Kidney tubule cell (primary cell): Measurements from ENCODE around the gene URI1.

Source experiments
- DNase-seq: peaks from one replicate; pipeline ENCODE4 v3.0.0-alpha.2; 2018; ENCODE audit warnings: low spot score

Gene URI1

DNA sequence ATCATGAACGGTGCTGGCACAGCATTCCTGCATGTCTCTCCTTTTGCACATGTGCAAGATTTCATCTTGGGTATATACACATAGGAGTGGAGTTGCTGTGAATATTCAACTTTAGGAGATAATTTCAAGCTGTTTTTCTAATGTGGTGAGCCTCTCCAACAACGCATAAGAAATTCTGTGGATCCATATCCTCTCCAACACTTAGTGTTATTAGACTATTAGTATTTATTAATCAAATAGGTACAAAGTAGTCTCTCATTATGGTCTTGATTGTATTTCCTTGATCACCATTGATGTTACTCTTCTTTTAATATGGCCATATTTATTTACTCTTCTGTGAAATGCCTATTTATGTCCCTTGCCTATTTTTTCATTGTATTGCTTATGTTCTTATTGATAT lies 114.5 kb downstream of the URI1 start:
- DNase-seq = no peak

DNA sequence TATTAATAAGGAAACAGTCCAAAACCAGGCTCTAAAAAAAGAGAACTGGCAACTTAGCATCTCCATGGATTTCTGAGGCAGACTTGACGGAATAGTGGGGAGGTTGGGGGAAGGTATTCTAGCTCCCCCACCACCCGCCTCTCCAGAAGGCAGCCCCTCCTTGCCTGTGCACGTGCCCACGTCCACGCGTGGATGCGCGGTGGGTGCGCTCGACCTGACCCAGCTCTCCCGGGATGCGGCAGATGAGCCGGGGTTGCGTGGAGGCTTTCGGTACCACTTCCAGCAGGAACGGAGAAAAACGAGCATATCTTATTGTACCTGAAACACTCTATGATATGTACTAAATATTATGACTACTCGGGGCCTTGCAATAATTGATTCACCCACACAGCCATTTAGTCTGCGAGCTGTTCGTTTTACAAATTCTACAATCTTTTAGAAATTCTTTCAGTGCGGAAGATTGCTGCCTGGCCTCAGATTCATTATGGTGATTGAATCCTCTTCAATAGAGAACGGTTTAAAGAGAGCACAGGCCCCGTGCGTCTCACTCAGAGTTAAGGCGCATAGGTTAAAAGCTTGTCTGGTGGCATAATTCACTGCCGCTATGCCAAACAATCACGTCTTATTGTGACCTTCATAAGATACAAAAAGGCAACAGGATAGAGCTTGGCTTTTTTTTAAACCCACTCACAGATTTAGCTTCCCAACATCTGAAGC lies 117.9 kb downstream of the URI1 start:
- DNase-seq = no peak

GRCh38 chr19:30060531-30061222 lies 118.6 kb downstream of the URI1 start:
- DNase-seq = no peak

DNA sequence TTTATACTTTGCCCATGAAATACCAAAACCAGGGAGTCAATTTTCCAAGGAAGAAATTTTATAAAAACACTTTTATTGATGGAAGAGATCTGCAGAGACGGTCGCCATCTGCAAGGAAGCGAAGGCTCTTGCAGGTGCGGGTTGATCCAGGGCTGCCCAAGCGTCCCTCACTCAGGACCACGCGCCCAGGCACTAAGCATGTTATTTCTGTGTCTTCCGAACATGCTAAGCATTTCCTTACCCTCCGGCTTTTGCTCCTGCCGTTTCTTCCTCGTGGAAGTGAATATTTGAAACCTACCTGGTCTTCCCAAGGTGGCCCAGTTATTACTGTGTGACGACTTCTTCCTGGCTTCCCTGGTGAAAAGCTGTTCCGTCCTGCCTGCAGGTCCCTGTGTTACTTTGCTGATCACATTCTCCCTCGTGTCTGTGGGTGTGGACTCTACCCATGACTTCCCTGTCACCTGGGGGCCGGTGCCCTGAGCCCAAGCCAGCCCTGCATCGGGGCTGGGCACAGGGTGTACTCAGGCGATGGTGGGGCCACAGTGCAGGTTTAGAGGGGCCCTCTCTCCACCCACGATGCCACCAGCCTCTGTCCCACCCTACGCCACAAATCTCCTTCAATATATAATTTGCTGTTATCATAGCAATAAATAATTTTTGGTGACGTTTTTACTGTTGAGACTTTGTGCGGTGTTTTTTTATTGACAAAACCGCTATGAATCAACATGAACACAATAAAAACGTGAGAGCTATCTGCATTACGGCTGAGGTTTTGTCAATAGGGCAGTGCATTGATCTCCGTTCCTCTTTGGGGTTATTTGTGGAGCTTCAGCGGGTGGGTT lies 119.4 kb downstream of the URI1 start:
- DNase-seq = no peak

- DNase-seq = no peak
Measured at GRCh38 chr19:30062065-30062906, 120.2 kb downstream of the URI1 start.

GRCh38 chr19:30062907-30063649 lies 121.0 kb downstream of the URI1 start:
- no peak for DNase-seq

GRCh38 chr19:30063650-30064347 lies 121.8 kb downstream of the URI1 start:
- DNase-seq = no peak

DNA sequence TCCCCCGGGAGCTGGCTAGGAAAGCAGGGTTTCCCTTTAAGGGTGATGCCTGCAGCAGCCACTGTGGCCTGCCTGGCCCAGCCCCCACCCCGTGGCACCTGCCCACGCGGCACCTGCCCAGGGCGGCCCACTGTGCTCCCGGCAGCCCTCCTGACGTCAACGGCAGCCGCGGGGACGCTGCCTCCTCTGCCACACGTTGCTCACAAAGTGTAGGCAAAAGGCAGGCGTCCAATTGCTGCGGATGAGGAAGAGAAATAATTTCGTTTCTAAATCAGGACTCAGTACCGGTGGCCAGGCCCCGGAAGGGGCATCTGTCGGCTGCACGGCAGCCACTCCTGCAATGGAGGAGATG lies 122.3 kb downstream of the URI1 start:
- DNase-seq = no peak

GRCh38 chr19:30064771-30065494 lies 122.9 kb downstream of the URI1 start:
- DNase-seq = no peak

- no peak for DNase-seq
Measured at GRCh38 chr19:30065680-30066606, 123.9 kb downstream of the URI1 start.
